Left lung (tissue), 10 donors: Measurements from ENCODE around the gene DMBX1. TPM values are rescaled to one million over a fixed set of nuclear protein-coding genes. Genes with fewer than 3 reads are reported as not detected.

Experiments used
- ATAC-seq: fragments of 200-7000 bp; cut with Tn5 transposase; one replicate; pipeline ENCODE4 v1.9.1; 2020; ENCODE audit warnings: moderate library complexity
- DNase-seq, 4 donors: peaks; one replicate each; pipeline ENCODE4 v3.0.0-alpha.2; 2013 to 2020
- H3K27ac ChIP-seq, 2 donors: fragments of 200-600 bp; sonication (generic) in 1 of 2; one replicate each; pipeline versions ENCODE4 v1.5.0 to v1.8.0; 2020 to 2021
- H3K27me3 ChIP-seq, 2 donors: fragments of 200-600 bp; sonication (generic) in 1 of 2; one replicate each; pipeline versions ENCODE4 v1.5.0 to v1.8.0; 2020 to 2021
- H3K36me3 ChIP-seq, 2 donors: fragments of 200-600 bp; sonication (generic) in 1 of 2; one replicate each; pipeline versions ENCODE4 v1.5.0 to v1.8.0; 2020 to 2021
- H3K4me1 ChIP-seq, 2 donors: fragments of 200-600 bp; one replicate each; pipeline ENCODE4 v1.8.0; 2021
- H3K4me3 ChIP-seq, 2 donors: fragments of 200-600 bp; sonication (generic) in 1 of 2; one replicate each; pipeline versions ENCODE4 v1.5.0 to v1.8.0; 2020 to 2021; ENCODE audit warnings: mild to moderate bottlenecking in 1 of 2
- H3K9me3 ChIP-seq, 2 donors: fragments of 200-600 bp; sonication (generic) in 1 of 2; one replicate each; pipeline versions ENCODE4 v1.5.0 to v1.8.0; 2020 to 2021
- intact Hi-C, 2 donors: fragments of 100-400 bp; cut with DNase I; formaldehyde crosslinking; loops; one replicate each; pipeline versions ENCODE4 v1.11.2 to v1.14.2; 2022
- polyA plus RNA-seq, 6 donors: library from polyadenylated mRNA; unstranded; fragments of 120-200 nt; gene quantifications; one replicate each; pipeline ENCODE4 v1.2.1, GENCODE V29; 2013; ENCODE audit not compliant: insufficient read length in 6 of 6
- total RNA-seq, 2 donors: library from RNA; stranded (reverse); fragmentation: NEBNext Ultra II Directional; extraction: Animal tissue kit (Norgen Biotek cat#: 25700); gene quantifications; one replicate each; pipeline ENCODE4 v1.2.1, GENCODE V29; 2021
- TF ChIP-seq, protein P1 (sequence below), 2 donors: fragments of 200-600 bp; sonication (generic) in 1 of 2; IDR thresholded peaks; one replicate each; pipeline versions ENCODE4 v1.5.0 to v1.8.0; 2021; ENCODE audit warnings: antibody characterized with exemption in 2 of 2
- donor health status: DM: no; HTN: yes; CAD: no.
- donor health status: DM: no; HTN: no; CAD: no.

DMBX1 gene
- total and polyA plus RNA-seq, 8 donors = 0.04 to 0.07 (median 0.07) TPM; not detected in 4

DNA sequence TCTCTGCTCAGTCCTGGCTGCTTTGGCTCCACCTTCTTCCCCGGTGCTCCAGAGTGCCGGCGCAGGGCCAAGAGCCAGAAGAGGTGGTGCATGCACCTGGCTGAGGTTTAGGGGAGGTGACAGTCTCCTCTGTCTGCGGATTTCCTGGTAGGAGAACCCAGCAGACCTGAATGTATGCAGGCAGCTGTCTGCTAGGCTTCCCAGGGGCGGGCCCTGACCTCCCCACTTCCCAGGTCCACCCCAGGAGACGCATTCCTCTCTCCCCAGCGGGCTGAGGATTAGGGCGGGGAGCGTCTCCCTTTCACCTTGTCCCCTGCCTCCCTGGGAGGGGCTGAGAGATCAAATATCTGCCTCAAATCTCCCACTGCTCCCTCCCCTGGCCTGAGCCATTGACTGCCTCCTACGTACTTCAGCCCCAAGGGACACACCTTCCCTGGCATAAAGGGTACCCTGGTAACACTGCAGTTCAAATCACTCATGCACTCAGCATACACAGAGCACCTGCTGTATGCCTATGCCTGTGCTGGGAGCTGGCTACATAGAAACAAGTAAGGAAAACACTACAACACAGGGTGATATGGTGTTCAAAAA is 27.5 kb downstream of the DMBX1 start:
- TF ChIP-seq, protein P1, sequence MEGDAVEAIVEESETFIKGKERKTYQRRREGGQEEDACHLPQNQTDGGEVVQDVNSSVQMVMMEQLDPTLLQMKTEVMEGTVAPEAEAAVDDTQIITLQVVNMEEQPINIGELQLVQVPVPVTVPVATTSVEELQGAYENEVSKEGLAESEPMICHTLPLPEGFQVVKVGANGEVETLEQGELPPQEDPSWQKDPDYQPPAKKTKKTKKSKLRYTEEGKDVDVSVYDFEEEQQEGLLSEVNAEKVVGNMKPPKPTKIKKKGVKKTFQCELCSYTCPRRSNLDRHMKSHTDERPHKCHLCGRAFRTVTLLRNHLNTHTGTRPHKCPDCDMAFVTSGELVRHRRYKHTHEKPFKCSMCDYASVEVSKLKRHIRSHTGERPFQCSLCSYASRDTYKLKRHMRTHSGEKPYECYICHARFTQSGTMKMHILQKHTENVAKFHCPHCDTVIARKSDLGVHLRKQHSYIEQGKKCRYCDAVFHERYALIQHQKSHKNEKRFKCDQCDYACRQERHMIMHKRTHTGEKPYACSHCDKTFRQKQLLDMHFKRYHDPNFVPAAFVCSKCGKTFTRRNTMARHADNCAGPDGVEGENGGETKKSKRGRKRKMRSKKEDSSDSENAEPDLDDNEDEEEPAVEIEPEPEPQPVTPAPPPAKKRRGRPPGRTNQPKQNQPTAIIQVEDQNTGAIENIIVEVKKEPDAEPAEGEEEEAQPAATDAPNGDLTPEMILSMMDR (IDR thresholded peaks at IDR 0.05) = no peak
- Histone ChIP-seq H3K36me3 (no peaks in the 10 kb centered on the region), H3K4me3 (no peak overlapping the region), H3K9me3 (no peaks in the 10 kb centered on the region), H3K4me1 (peaks cover 8 to 11% of the 10 kb centered on the region in 2 donors), H3K27ac (peak overlapping the region in 1 of 2 donors; percentile 7), H3K27me3 (peaks cover 0 to 55% of the 10 kb centered on the region in 2 donors)
- intact Hi-C loops = no loop called here
- DNase-seq (peak in 3 of 4 donors; percentile 74 to 89 (median 88)), ATAC-seq (peak; percentile 90)

DNA sequence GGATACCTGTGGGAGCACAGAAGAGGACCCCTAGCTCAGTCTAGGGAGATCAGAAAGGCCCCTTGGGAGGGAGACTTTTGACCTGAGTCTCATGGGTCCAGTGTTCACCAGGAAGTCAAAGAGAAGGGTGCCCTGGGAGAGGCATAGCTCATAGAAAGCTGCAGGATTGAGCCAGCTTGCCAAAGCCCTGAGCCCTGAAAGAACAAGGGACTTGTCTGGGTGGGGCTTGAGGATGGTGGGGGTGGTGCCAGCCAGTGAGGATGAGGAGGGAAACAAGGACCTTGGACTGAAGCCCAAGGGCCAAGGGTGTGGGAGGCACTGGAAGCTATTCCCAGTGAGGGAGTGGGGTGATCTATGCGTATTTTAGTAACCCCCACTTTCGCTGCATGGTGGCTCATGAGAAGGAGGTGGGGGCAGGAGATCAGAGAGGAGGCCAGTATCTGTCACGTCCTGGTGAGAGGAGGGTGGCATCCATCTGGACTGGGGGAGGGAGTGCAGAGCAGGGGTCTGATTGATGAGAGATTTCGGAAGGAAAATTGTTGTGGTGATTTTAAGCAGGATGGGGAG is 28.4 kb downstream of the DMBX1 start:
- Histone ChIP-seq H3K4me1 (peaks cover 17 to 20% of the 10 kb centered on the region in 2 donors), H3K36me3 (no peaks in the 10 kb centered on the region), H3K27ac (no peak overlapping the region), H3K27me3 (peaks cover 0 to 47% of the 10 kb centered on the region in 2 donors), H3K9me3 (no peaks in the 10 kb centered on the region), H3K4me3 (no peak overlapping the region)
- DNase-seq (peak in 1 of 4 donors; percentile 12), ATAC-seq (no peak)
- intact Hi-C loops = no loop called here
- TF ChIP-seq, protein P1 (IDR thresholded peaks at IDR 0.05) = no peak

DNA sequence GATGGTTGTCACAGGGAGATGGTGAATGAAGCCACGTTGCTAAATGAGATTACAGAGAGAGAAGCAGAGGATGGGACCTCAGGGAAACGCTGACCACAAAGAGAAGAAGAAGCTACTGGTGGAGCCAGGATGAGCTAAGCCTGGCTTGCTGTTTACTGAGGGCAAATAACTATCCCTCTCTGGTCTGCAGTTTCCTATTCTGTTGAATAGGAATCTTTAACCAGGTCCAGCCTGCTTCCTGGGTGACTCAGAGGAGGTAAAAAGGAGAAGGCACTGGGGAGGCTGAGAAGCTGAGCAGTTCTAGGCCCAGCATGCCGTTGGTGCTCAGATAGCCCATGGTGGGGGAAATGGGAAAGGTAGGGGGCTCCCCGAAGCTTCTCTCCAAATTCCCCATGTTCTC is 29.6 kb downstream of the DMBX1 start:
- ATAC-seq = no peak
- Histone ChIP-seq H3K4me1 (peaks cover 17 to 22% of the 10 kb centered on the region in 2 donors), H3K27ac (no peak overlapping the region), H3K36me3 (no peaks in the 10 kb centered on the region), H3K27me3 (peaks cover 0 to 53% of the 10 kb centered on the region in 2 donors), H3K4me3 (no peak overlapping the region), H3K9me3 (no peaks in the 10 kb centered on the region)
- TF ChIP-seq, protein P1 (IDR thresholded peaks at IDR 0.05) = no peak
- intact Hi-C loops = no loop called here
- peak in 1 of 4 donors; percentile 11 for DNase-seq

DNA sequence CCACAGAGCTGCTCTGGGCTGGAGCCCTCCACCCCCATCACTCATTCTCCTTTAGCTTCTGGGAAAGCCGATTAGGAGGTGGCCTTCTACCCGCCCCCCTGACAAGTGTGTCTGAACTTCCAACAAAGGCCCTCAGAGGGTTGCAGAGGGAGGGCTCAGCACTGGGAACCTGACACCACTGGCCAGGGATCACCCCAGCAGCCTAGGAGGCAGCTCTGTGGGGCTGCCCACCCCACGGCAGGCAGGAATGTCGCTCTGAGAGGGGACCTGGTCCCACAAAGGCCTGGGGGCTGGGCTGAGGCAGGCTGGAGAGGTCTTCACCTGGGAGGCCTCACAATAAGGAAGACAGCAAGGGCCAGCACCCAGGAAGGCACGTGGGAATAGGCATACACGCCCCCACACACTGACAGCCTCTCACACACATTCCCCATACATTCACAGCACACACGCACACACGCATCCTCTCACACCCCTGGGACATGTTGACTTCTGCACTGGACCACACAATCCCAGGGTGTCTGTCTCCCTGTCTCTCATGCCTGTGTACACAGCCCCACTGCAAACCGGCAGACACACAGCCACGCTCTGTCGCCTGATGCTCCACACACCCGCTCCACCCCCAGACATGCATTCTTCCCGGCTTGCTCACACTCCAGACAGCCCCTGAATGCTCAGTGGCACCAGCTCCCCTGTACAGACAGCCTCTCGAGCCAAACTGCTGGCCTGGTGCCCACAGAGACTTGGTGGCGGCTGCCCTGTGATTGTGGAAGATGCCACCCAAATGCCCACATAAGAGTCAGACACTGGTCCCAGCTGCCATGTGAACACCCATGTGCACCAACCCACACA is 30.7 kb downstream of the DMBX1 start:
- DNase-seq (peak in 3 of 4 donors; percentile 58 to 80 (median 59)), ATAC-seq (peak; percentile 15)
- Histone ChIP-seq H3K4me3 (no peak overlapping the region), H3K4me1 (peaks cover 17 to 22% of the 10 kb centered on the region in 2 donors), H3K36me3 (no peaks in the 10 kb centered on the region), H3K27ac (no peak overlapping the region), H3K27me3 (peaks cover 0 to 62% of the 10 kb centered on the region in 2 donors), H3K9me3 (no peaks in the 10 kb centered on the region)
- intact Hi-C loops = no loop called here
- TF ChIP-seq, protein P1 (IDR thresholded peaks at IDR 0.05) = no peak

DNA sequence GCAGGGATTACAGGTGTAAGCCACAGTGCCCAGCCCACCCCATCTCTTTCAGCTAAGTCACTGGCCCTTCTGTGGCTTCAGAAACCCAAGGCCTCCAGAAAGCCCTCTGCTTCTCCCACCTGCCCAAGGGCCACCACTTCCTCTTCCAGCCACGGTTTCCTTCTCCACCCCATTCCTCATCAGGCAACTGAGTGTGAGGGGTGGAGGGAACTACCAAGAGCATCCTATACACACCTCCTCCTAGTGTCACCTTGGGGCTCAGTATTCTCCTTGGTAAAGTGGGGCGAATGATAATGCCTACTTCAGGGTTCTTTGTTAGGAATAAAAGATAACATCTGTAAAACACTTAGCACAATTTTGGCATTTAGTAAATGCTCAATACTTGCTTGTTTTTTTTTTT is 31.8 kb downstream of the DMBX1 start:
- peaks cover 15 to 22% of the 10 kb centered on the region in 2 donors for H3K4me1 ChIP-seq
- peaks cover 0 to 65% of the 10 kb centered on the region in 2 donors for H3K27me3 ChIP-seq
- no peak overlapping the region for H3K4me3 ChIP-seq
- ATAC-seq (no peak), DNase-seq (peak in 1 of 4 donors; percentile 24)
- no peaks in the 10 kb centered on the region for H3K9me3 ChIP-seq
- intact Hi-C loops = no loop called here
- TF ChIP-seq, protein P1 (IDR thresholded peaks at IDR 0.05) = no peak
- H3K36me3 ChIP-seq = no peaks in the 10 kb centered on the region
- H3K27ac ChIP-seq = no peak overlapping the region
